ENCODE results near the gene TSPAN5.
"Not testable (repeated sequence)": the region's sequence is repeated elsewhere in the genome, so short reads cannot be mapped to it uniquely, and the experiment has no call there.

The TSPAN5 gene

DNA sequence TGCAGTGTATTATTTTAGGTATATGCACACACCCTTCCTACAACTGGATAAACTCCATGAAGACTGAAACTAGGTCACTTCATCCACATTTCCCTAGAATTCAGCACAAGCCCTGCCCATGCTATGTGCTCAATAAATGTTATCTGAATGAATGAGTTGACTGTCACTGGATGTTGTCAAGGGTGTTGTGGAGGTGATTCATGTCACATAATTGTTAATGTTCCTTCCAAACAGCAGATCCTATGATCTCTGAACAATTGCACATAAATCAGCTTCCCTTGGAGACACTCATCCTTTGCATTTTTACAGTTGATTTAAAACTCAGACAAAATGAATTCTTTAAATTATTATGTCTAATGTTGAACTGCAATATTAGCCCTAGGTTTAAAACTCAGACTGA is 154.7 kb downstream of the TSPAN5 start:
- no peak for DNase-seq (ENCODE audit: low read depth in 2 of 3, low spot score in 2 of 3)

DNA sequence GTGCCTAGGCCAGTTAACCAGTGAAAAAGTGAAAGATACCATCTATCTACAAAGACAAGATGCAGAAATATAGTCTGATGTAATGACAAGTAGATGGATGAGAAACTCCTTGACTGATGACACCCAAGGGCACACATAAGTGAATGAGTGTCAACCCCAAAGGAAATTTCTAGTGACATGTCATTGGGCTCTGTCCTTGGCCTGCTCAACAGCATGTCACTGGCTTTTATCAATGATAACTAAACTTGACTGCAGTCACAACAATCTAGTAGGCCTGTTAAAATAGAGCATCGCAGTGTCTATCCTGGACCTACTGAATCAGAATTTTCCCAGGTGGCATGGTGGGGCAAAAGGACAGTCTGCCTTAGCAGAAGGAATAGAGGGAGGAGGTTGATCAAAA is 155.8 kb downstream of the TSPAN5 start:
- no peak for DNase-seq (ENCODE audit: low read depth in 2 of 3, low spot score in 2 of 3)

DNA sequence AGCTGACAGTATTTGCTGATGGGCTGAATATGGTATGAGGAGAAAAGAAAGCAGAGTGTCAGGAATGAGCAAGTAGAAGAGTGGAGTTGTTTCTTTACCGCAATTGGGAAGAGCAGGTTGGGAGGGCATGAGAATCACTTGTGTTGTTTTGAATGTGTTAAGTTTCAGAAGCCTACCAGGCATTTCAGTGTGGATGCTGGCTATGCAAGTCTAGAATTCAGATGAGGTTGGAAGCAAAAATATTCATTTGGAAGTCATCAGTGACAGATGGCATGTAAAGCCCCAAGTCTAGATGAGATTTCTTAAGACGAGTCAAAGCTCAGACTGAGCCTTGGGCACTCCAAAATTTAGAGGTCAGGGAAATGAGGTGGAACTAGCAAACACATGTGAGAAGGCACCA is 156.4 kb downstream of the TSPAN5 start:
- DNase-seq (ENCODE audit: low read depth in 2 of 3, low spot score in 2 of 3) = no peak

DNA sequence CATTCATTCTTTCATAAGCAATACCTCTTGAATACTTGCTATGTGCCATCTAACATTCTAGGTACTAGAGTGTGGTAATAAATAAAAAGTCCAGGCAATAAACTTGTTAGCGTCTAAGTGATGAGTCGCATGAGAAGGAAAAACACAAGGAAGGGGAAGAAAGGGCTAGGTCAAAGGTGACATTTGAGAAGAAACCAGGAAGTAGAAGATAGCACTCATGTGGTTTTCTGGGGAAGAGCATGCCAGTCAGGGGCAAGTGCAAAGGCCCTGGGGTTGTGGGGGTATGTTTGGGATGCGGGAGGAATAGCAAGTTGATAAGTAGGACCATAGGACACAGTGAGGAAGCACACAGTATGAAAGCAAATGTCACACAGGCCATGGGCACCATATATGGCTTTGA is 157.0 kb downstream of the TSPAN5 start:
- no peak for DNase-seq (ENCODE audit: low read depth in 2 of 3, low spot score in 2 of 3)

DNA sequence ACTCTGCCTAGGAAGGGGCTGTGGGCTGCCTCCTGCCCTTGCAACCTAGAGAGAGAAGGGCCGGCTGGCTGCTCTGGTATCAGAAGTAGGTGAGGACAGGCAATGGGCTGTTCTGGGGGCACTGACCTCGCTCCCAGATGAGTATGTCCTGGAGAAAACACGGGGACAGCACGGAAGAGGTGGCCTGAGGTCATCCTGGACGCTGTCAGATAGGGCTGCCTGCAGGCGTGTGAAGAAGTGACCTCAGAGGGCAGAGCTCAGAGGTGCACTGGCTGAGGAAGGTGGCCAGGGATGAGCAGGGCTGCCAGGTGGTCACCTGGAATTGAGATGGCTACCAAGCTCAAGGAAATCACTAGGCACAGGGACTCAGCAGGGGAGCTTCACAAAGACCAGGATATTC is 159.6 kb downstream of the TSPAN5 start:
- DNase-seq (ENCODE audit: low read depth in 2 of 3, low spot score in 2 of 3) = no peak

DNA sequence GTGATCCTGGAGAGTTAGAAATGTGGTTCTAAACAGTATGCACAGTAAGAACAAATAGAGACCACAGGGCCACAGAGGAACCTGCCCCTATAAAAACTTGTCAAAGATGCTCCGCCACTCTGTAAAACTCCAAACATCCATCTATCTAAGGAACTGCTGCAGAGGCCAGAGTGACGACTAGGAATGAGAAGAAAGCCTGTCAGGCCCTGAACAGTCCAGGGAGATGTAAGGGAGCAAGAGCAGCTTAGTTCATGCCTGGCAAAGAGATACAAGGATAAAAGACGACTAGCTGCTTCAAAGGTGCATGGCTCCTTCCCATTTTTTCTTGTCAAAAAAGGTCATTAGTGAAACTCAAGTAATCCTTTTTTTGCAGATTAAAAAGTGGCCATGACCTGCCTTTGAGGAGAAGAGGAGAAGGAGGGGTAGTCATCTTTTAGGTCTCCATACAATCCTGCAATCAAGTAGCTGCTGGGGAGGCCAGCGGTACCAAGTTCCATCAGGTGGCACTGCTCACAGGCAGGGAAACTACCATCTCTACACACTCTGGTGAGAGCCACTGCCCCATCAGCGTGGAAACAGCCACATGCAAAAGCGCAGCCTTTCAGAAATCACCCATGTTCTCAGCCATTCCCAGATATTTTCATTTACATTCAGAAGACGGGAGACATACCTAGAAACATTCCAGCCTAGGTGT is 162.1 kb downstream of the TSPAN5 start:
- no peak for DNase-seq (ENCODE audit: low read depth in 2 of 3, low spot score in 2 of 3)

DNA sequence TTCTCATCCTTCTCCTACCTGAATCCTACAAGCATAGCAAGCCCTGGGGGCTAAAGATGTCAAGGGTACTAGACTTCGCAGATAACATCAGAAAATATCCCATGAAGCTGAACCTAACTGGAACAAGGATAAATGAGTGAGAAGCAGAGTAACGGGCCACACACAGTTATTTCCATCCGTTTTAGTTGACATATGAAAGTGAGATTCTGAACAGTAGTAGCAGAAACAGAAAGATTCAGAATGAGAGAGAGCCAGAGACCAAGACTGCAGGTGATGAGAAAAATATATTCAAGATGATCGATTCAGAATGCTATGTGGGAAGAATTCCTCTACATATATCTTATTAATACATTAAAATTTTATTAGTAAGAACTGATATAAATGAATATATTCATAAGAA is 165.1 kb downstream of the TSPAN5 start:
- no peak for DNase-seq (ENCODE audit: low read depth in 2 of 3, low spot score in 2 of 3)

DNA sequence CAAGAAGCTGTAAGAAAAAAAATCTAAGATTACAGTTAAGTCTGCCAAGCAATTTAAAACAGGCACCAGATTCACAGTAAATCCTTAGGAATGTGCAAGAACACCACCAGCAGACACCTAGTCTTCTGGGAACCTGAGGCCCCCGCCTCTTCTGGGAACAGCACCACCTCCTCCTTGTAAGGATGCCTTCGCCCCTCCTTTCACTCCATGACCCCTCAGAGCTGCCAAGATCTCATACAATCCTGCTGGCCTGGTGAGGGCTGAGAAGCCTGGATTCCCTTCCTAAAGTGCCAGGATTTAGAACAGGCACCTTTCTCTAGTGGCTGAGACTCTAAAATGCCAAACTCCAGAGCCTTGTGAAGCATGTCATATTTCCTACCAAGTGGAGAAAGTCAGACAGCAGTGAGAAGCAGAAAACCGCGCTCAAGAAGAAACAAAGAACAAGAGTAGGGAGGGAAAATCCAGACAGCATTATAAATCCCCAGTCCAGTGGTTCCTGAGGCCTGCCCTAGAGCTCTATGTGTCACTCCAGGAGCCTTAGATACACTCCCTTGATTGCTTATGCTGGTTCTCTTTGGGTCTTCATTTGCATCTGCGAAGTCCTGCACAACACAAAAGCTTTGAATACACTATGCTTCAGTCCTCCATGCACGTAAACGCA is 166.4 kb downstream of the TSPAN5 start:
- no peak for DNase-seq (ENCODE audit: low read depth in 2 of 3, low spot score in 2 of 3)

DNA sequence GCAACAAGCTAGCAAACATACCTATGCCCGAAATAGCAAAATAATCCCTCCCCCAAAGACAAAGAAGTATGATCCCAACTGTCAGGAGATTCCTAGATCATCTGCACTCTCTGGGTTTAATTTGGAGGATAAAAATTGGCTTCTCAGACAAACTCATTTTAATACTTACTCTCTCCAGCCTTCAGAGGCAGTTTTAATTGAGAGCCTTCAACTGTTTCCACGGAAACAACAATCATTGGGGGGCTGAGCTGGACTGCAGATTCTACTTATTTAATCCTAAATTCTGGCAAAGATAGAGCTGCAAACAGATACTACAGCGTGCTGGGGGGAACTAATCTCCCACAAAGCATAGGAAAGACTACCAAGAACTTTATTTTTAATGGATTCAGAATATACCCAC is 168.2 kb downstream of the TSPAN5 start:
- no peak for DNase-seq (ENCODE audit: low read depth in 2 of 3, low spot score in 2 of 3)

DNA sequence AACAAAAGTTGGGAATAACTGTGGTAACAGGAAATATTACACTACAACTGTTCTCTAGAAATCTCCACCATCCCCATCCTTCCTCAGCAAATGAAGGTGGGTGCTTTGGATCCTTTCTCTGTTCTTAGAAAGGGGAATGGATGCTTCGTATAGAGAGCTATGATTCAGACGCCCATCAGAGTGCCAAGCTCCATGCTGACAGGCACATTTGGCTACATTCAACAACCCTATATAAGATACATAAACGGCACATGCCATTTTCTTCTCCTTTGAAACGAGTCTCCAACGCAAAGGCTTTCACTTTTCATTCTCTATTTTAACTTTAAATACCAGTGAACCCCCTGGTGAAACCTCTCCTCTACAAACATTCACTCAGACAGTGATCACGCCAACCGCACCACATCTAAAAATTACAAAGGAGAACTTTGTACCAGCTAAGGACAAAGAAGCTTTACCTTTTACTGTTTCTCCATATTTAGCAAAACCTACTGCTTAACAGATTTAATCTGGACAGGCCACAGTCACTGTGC is 172.5 kb downstream of the TSPAN5 start:
- no peak for DNase-seq (ENCODE audit: low read depth in 2 of 3, low spot score in 2 of 3)

DNA sequence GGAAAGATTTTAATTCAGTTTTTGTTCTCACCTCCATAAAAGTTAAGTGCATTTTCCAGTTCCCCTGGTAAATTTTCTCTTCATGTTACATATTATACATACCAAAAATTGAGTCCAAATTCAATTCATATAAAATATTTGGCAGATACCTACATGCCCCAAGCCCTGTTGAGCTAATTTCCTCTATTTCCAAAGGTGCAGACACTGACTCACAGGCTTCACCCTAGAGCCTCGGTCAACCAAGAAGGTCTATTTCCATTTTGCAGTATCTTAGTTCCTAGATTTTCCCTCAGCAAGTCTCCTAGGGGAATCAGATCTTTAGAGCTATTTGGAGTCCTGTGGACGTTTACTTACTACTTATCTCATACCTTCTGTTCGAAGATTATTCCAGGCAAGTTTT is 174.4 kb downstream of the TSPAN5 start:
- no peak for DNase-seq (ENCODE audit: low read depth in 2 of 3, low spot score in 2 of 3)

DNA sequence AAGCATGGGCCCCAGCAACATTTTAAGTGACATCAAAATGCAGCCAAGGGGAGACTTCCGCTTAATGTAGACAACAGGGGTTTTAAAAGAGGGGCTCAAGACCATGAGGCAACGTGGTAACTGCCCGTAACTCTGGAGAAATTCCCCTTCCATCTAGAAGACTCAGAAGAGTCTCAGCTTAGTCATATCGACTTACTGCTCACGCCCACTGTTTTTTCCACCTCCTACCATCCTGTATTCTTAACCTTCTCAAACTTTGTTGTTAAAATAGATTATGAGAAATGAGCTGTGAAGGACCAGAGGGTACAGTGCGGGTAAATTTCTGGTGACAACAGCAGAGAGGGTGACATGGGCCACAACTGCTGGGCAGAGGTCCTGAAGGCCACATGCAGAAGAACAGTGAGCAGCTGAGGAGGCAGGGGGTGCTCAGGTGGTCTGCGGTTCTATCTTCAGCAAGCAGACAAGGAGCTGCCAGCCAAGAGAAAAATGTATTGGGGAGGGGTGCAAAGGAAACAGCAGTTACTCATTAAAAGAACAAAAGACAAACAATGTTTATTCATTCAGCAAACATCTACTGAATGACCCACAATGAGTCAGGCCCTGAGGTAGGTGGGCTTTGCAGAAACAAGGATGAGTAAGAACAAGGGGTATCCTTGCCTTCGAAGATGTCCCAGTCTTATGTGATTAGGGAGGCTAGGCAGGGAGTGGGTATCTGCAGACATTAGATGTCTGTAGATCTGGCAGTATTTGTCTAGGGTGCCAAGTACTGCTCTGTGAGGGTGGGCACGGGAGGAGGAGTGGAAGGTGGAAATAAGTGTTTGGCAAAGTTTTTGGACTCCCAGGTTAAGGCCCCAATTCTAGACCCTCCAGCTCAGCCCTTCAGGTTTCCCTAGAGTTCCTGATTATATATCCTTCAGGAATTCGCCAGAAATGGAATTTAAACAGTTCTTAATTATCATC is 175.3 kb downstream of the TSPAN5 start:
- peak; percentile 9 to 15 (median 13) for DNase-seq (ENCODE audit: low read depth in 2 of 3, low spot score in 2 of 3)

DNA sequence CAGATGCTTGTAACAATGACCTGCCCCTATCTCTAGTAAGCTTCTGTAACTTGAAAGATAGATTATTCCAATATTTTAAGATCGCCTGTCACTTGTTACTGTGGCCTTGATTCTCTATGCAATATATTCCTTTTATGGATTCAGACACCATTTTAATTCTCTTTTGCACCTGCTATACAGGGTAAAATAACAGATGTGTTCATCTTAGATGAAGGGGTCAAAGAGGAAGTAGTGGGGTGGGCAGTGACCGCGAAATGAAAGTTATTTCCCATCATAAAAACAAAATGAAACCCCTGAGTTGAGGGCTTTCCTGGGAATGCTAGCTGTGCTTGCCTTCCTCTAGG is 175.9 kb downstream of the TSPAN5 start:
- no peak for DNase-seq (ENCODE audit: low read depth in 2 of 3, low spot score in 2 of 3)

DNA sequence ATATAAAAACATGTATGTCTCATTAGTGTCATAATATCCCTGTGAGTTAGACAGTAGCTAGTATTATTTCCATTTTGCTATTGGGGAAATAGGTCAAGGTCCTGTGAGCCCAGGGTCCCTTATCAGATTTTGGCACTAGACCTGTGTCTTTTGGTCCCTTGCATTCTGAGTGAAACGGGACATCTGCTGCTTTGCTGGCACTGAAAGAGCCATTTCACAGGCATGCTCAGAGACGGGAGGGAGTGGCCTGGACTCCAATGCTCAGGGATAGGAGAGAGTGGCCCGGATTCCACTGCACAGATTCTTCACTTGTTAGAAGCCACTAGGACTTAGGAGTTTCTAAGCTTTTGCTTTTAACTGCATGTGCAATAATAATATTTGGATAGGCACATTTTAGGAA is 177.2 kb downstream of the TSPAN5 start:
- no peak for DNase-seq (ENCODE audit: low read depth in 2 of 3, low spot score in 2 of 3)

DNA sequence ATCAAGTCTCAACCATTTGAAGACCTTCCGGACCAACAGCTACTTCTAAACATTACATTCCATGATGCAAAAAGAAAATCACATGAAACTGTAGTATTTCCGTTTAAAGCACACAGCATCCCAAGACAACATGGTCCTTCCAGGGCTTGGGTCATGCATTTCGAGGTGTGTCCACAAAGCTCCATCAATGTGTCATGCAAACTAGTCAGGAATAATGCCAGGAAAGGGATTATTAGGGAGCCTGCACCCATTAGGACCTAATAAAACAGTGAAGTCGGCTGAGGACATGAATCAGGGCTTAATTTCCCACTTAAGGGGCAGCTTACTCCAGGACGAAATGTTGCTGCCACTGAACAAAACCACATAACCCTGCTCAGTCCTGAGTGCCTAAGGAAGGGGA is 177.9 kb downstream of the TSPAN5 start:
- DNase-seq (ENCODE audit: low read depth in 2 of 3, low spot score in 2 of 3) = no peak

DNA sequence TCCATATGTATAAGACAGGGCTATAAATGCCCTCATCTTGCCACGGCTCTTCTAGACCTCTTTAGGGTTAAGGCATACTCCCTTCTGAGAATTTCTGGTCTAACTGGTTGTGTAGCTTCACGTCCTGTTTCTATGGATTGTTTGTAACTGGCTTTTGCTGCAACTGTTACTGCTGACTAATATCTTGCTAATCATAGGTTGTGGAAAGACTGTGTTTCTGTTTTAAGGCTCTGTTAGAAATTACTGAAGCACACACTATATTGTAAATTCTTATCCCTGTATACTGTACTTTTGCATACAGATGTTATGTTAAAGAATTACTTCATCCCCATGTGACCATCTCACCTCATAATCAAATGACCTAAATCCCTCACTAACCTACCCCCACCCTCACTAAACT is 178.8 kb downstream of the TSPAN5 start:
- DNase-seq (ENCODE audit: low read depth in 2 of 3, low spot score in 2 of 3) = not testable (repeated sequence)

DNA sequence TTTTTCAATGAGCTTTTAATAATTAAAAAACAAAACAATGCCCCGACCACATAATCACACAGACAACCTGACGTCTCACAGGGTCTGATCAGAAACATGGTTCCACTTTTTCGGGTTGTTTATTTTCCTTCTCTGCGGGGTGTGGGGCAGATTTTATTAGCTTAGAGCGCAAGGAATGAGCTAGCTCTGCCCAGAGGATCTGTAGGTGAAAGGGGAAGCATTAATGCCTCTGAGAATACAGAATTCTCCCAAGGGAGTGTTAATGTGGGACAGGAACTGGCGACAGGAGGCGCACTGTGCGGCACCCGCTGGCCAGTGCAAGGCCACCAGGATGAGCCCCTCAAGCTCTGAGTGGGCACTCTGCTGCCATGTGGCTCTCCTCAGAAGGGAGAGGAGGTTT is 181.5 kb downstream of the TSPAN5 start:
- no peak for DNase-seq (ENCODE audit: low read depth in 2 of 3, low spot score in 2 of 3)

DNA sequence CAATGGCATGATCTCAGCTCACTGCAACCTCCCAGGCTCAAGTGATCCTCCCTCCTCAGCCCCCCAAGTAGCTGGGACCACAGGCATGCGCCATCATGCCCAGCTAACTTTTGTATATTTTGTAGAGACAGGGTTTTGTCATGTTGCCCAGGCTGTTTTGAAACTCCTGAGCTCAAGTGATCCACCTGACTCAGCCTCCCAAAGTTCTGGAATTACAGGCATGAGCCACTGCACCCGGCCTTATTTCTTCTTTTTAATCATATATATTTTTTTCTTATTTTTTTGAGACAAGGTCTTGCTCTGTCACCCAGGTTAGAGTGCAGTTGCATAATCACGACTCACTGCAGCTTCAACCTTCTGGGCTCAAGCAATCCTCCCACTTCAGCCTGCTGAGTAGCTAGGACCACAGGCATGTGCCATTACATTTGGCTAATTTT is 184.0 kb downstream of the TSPAN5 start:
- DNase-seq (ENCODE audit: low read depth in 2 of 3, low spot score in 2 of 3) = no peak

DNA sequence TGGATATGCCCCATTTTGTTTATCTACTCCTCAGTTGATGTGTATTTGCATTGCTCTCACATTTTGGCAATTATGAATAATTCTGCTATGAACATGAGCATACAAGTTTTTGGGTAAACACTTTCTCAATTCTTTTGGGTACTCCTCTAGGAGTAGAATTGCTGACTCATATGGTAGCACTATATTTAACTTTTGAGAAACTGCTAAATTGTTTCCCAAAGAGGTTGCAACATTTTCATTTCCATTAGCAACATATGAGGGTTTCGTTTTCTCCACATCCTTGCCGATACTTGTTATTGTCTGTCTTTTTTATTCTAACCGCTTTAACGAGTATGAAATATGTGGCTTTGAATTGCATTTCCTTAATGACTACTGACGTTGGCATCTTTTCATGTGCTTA is 185.4 kb downstream of the TSPAN5 start:
- no peak for DNase-seq (ENCODE audit: low read depth in 2 of 3, low spot score in 2 of 3)

DNA sequence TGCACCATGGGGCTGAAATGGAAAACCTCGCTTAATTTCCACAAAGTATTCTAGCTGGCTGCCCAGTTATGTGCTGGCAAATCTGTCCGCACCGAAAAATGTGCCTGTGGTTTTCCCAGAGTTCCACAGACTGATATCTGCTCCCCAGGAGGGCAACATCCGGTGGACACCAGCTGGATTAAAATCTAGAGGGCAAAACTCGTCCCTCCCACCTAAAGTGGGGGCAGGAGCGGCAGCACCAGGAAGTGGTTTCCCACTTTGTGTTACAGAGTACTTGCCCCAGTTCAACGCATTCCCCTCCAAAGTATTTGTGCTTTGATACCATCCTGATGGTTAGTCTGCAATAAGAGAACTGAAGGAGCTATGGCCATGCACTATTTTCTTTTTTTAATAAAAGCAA is 187.6 kb downstream of the TSPAN5 start:
- DNase-seq (ENCODE audit: low read depth in 2 of 3, low spot score in 2 of 3) = no peak

DNA sequence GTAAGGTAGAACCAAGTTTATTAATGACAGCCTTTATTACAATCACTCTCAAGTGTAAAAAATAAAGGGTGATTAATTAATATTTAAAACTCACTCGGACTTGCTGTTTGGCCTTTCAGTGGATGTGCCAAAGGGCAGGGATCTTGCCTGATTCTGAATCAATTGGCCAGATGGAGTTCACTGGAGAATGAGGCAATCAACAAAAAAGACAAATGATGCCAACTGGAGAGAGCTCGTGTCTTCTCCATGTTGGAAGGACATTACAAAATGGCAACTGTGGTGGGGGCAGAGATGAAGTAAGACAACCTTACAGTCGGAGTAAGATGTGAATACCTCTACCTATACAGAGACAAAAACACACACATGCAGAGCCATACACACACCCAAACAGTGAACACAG is 188.0 kb downstream of the TSPAN5 start:
- DNase-seq (ENCODE audit: low read depth in 2 of 3, low spot score in 2 of 3) = no peak

DNA sequence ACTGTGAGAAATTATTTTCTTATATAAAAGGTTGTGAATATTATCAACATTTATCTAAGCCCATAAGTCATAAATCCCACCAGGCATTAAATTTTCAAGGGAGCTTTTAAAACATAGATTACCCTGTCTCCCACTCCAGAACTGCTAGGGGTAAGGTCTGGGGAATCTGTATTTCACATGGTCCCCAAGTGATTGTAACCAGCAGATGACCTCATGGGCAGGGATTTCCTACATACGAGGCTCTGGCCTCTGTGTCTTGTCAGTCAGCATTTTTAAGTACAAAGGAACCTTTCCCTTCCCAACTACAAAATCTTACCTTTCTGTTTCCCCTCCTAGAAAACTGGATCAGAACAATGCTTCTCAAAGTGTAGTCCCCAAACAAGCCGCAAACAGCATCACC is 188.6 kb downstream of the TSPAN5 start:
- no peak for DNase-seq (ENCODE audit: low read depth in 2 of 3, low spot score in 2 of 3)
